HG03108 (cell line): Measurements from ENCODE around the gene USHBP1.

Experiments used
- ATAC-seq: cut with Tn5 transposase; IDR thresholded peaks from one replicate; pipeline ENCODE4 v1.9.1; 2021; ENCODE audit warnings: moderate library complexity; ENCODE audit not compliant: unreplicated experiment

USHBP1 gene

DNA sequence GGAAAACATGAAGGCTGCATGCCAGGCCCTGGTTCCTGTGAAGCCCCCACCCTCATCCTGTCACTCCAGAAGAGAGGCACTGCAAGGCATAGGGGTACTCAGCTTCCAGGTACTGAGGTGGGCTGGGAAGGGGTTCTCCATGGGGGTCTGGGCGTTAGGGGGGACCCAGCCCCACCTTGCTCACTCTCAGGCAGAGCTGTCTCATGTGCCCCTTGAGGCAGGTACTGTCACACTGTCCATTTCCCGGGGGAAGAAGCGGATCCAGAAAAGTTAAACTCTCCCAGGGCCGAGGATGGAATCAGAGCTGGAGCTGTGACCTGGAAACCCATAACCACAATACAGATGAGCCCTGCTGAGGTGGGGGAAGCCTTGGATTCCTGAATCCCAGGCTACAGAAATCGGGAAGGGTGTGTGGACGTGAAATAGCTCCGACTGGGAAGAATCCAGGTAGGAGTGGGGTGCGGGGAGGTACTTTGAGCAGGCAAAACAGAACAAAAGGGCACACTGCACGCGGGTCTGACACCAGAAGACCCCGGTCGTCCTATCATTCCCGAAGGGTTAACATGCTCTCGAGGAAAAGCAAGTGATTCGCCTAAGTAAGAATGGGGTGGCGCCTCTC, 49.9 kb downstream of the USHBP1 start:
- no peak for ATAC-seq

DNA sequence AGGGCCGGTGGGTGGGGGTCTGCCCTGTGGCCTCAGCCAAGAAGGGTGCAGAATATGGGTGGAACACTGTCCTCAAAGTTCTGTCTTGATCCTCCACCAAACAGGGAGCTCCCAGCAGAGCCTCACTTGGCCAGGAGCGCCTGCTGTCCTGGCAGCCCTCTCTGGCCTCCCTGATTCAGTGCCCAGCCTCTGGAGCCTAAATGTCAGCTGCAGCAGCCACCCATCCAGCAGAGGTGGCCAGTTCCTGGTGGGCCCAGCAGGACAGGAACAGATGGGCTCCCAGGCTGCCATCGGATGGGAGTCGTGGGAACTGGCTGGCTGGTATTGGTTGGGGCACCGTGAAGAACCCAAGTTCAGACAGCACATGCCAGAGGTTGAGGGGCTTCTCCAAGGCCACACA, 51.2 kb downstream of the USHBP1 start:
- no peak for ATAC-seq

GRCh38 chr19:17211547-17212446, 52.7 kb downstream of the USHBP1 start:
- ATAC-seq: no peak

DNA sequence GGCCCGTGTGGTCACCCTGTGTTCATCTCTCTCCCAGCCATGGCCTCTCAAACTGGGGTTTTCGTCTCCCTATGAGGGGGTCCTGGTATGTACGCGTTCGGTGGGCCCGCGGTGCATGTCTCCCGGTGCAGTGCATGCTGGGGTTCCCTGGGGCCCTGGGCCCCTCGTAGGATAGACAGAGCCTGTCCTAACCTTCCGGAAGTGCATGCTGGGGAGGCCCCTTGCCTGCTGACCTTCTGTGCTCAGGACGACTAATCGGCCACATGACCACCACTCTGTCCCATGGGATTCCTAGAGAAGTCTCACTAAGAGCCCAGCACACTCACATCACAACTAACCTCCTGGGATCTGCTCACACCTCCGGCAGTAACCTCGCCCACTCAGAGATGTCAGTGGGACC, 54.2 kb downstream of the USHBP1 start:
- ATAC-seq: no peak

DNA sequence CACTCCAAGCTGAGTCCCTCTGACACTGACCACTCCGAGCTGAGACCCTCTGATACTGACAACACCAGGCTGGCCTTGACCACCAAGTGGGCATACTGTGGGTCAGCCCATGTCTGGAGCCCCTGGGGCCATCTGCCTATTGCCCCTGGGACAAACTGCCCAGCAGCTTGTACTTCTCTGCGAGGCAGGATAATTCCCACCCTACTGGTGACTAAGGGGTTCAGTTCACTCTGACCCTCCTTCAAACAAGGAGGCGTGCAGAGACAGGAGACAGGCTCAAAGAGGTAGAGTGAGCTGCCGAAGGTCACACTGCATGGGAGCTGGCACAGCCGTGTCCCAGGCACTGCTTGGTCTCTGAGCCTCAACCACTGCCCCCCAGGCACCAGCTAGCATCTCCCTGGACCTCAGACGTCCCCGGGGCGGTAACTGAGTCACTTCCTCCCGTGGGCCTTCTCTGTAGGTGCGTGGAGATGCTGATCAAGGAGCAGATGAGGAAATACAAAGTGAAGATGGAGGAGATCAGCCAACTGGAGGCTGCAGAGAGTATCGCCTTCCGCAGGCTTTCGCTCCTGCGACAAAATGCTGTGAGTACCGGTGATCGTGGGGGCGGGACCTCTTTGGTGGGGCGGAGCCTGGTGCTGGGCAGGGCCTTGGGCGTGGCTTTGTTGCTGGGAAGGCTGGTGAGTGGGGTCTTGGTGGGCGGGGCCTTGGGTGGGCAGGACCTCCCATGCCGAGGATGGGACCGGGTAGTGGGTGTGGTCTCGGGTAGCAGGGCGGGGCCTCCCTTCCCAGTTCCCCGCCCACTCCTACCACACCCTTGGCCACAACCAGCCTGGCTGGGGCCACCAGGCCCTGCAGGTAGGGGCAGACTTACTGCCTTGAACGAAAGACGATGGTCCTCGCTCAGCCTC, 55.2 kb downstream of the USHBP1 start:
- no peak for ATAC-seq

- no peak for ATAC-seq
These were observed 57.6 kb downstream of the USHBP1 start for GRCh38 chr19:17206736-17207581.

DNA sequence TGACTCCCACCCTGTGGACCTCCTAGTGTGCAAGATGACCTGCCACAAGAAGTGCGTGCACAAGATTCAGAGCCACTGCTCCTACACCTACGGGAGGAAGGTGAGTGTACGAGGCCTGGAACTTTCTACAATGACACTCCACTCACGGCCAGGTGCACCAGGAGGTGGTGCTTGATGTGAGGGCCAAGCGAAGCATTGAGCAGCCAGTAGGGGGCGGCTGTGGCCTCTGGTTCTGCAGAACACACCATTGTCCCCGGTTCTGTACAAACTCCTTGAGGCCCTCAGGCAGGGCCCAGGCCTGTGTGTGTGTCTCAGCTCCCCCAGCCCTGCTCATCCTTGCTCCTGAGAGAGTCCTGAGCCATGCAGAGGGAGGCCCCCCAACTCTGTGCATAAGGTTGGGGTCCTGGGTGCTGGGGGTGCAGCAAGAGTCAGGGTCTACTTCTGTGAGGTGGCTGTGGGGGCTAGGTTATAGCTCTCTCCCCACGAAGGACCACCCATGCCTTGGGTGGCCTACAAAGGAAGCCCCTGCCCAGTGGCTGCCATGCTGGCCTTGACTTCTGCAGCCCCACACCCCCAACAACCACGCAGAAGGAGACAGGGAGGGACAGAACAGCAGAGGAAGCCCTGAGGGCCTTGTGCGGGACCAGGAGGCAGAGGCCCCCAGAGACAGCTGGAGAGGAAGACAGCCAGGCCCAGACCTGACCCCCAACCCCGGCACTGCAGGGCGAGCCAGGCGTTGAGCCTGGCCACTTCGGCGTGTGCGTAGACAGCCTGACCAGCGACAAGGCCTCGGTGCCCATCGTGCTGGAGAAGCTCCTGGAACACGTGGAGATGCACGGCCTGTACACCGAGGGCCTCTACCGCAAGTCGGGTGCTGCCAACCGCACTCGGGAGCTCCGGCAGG, 59.1 kb downstream of the USHBP1 start:
- no peak for ATAC-seq

DNA sequence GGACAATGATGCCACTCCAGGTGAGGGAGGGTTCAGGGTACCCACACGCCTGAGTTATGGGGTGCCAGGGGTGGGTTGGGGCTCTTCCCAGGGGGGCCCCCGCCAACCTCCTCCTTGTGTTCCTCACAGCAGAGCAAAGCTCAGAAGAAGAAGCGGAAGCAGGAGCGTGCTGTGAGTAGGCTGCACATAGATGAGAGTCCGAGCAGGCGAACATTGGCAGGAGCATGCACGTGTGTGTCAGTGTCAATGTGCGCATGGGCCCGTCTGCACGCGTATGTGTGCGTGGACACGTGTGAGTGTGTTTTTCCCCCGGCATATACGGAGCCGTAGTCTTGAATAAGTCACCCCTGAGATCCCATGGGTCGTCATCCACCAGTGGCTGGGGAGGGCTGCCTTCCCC, 61.8 kb downstream of the USHBP1 start:
- ATAC-seq: no peak

DNA sequence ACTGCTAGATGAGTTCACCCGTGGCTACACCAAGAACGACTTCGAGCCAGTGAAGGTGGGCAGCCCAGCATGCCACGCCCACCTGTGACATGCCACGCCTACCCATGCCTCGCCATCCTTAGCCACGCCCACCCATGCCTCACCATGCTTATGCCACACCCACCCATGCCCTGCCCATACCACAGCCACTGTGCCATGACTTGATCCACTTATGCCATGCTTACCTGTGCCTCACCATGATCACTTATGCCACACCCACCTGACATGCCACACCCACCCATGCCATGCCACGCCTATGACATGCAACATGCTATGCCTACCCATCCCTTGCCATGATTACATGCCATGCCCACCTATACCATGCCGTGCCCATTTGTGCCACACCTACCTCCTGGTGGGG, 62.3 kb downstream of the USHBP1 start:
- ATAC-seq: no peak

GRCh38 chr19:17200408-17201079, 64.0 kb downstream of the USHBP1 start:
- ATAC-seq: no peak
